Neural crest cell (in vitro differentiated cells): ENCODE data around the gene MTF2. TPM values are rescaled to one million over a fixed set of nuclear protein-coding genes. Genes with fewer than 3 reads are reported as not detected.

Experiments used
- DNase-seq: peaks from one replicate; pipeline ENCODE4 v3.0.0; 2021; ENCODE audit warnings: low read depth, mixed read lengths, low spot score
- H3K27ac Mint-ChIP-seq: one replicate; pipeline ENCODE4 v1.8.0; 2021; ENCODE audit warnings: mild to moderate bottlenecking, mixed read lengths; ENCODE audit not compliant: unreplicated experiment
- H3K27me3 Mint-ChIP-seq: 2 replicates; pipeline ENCODE4 v1.8.0; 2021; ENCODE audit warnings: low read depth, mild to moderate bottlenecking, mixed read lengths
- H3K36me3 Mint-ChIP-seq: 2 replicates; pipeline ENCODE4 v1.8.0; 2021; ENCODE audit warnings: low read depth, mild to moderate bottlenecking, mixed read lengths
- H3K4me1 Mint-ChIP-seq: 2 replicates; pipeline ENCODE4 v1.8.0; 2021; ENCODE audit warnings: mixed read lengths
- H3K4me3 Mint-ChIP-seq: one replicate; pipeline ENCODE4 v1.8.0; 2021; ENCODE audit warnings: mild to moderate bottlenecking, mixed read lengths
- H3K9me3 Mint-ChIP-seq: 2 replicates; pipeline ENCODE4 v1.8.0; 2021; ENCODE audit warnings: mixed read lengths
- total RNA-seq: library from RNA; stranded (reverse); gene quantifications from 2 replicates; pipeline ENCODE4 v1.2.1, GENCODE V29; 2021
- TF ChIP-seq, protein P1 (sequence below): fragments of 200-600 bp; sonication (generic); conservative IDR thresholded peaks from 2 replicates; pipeline ENCODE4 v1.5.0; 2021; ENCODE audit warnings: antibody characterized with exemption, mild to moderate bottlenecking

Gene MTF2
- total RNA-seq, 1 donor from 2014 or later: 77.1 TPM

- Mint-ChIP-seq H3K4me3 (no peak overlapping the region), H3K4me1 (peaks cover 3% of the 10 kb centered on the region), H3K27ac (no peak overlapping the region), H3K9me3 (peaks cover 9% of the 10 kb centered on the region), H3K36me3 (peaks cover 31% of the 10 kb centered on the region), H3K27me3 (no peaks in the 10 kb centered on the region)
- TF ChIP-seq, protein P1, sequence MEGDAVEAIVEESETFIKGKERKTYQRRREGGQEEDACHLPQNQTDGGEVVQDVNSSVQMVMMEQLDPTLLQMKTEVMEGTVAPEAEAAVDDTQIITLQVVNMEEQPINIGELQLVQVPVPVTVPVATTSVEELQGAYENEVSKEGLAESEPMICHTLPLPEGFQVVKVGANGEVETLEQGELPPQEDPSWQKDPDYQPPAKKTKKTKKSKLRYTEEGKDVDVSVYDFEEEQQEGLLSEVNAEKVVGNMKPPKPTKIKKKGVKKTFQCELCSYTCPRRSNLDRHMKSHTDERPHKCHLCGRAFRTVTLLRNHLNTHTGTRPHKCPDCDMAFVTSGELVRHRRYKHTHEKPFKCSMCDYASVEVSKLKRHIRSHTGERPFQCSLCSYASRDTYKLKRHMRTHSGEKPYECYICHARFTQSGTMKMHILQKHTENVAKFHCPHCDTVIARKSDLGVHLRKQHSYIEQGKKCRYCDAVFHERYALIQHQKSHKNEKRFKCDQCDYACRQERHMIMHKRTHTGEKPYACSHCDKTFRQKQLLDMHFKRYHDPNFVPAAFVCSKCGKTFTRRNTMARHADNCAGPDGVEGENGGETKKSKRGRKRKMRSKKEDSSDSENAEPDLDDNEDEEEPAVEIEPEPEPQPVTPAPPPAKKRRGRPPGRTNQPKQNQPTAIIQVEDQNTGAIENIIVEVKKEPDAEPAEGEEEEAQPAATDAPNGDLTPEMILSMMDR: no peak
- no peak for DNase-seq
Observed at GRCh38 chr1:93111561-93111960, 32.5 kb downstream of the MTF2 start.

- Mint-ChIP-seq H3K36me3 (peaks cover 20% of the 10 kb centered on the region), H3K9me3 (peaks cover 5% of the 10 kb centered on the region), H3K4me3 (no peak overlapping the region), H3K4me1 (peaks cover 3% of the 10 kb centered on the region), H3K27ac (no peak overlapping the region), H3K27me3 (no peaks in the 10 kb centered on the region)
- TF ChIP-seq, protein P1: no peak
- DNase-seq: no peak
Observed at GRCh38 chr1:93113127-93113526, 34.0 kb downstream of the MTF2 start.

DNA sequence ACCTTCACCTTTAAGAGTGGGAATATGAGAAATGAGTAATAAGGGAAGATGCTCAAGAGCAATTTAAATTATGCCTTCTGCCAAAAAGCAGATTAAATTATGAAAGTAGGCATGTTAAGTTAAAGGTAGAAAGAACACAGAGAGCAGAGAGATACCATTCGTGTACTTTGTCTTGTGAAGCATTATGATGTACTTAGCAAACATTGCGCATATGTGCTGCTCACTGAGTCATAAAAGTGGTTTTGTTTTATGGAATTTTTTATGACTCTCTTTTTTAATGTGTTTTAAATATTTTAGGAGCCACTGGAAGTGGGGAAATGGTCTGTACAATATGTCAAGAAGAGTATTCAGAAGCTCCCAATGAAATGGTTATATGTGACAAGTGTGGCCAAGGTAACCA, 35.3 kb downstream of the MTF2 start:
- no peaks in the 10 kb centered on the region for H3K27me3 Mint-ChIP-seq
- H3K4me3 Mint-ChIP-seq: no peak overlapping the region
- TF ChIP-seq, protein P1: no peak
- H3K27ac Mint-ChIP-seq: no peak overlapping the region
- no peaks in the 10 kb centered on the region for H3K9me3 Mint-ChIP-seq
- H3K4me1 Mint-ChIP-seq: peaks cover 3% of the 10 kb centered on the region
- H3K36me3 Mint-ChIP-seq: peaks cover 15% of the 10 kb centered on the region
- DNase-seq: no peak

DNA sequence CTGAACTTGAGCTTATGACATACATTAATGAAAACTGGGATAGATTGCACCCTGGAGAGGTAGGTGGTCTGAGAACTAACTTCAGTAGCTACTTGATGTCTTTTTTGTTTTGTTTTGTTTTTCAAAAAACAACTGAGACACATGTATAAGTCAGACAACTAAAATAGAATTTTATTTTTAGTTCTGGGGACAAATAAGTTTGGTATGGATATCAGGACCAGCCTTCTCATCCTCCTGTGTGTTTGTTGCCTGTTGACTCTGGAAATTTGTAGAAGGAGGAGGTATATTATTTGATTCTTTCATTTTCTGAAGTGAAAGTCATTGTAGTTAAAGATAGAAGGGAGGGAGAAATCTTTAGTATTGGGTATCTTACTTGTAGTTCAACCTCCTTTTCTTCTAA, 41.5 kb downstream of the MTF2 start:
- no peaks in the 10 kb centered on the region for H3K9me3 Mint-ChIP-seq
- DNase-seq: no peak
- H3K36me3 Mint-ChIP-seq: peaks cover 8% of the 10 kb centered on the region

GRCh38 chr1:93123201-93123783, 44.2 kb downstream of the MTF2 start:
- TF ChIP-seq, protein P1: no peak
- H3K27ac Mint-ChIP-seq: no peak overlapping the region
- H3K9me3 Mint-ChIP-seq: no peaks in the 10 kb centered on the region
- no peak overlapping the region for H3K4me3 Mint-ChIP-seq
- no peaks in the 10 kb centered on the region for H3K4me1 Mint-ChIP-seq
- peaks cover 4% of the 10 kb centered on the region for H3K36me3 Mint-ChIP-seq
- DNase-seq: no peak
- H3K27me3 Mint-ChIP-seq: no peaks in the 10 kb centered on the region

More for the DNA sequence above, 41.5 kb downstream of the MTF2 start:
- H3K4me1 Mint-ChIP-seq: no peaks in the 10 kb centered on the region
- no peak overlapping the region for H3K4me3 Mint-ChIP-seq
- no peak overlapping the region for H3K27ac Mint-ChIP-seq
- H3K27me3 Mint-ChIP-seq: no peaks in the 10 kb centered on the region
- TF ChIP-seq, protein P1: no peak
